Measurements from ENCODE around the gene TMTC2.

Gene TMTC2

GRCh38 chr12:82958966-82959365 lies 272.3 kb downstream of the TMTC2 start:
- Histone ChIP-seq H3K9ac (ENCODE audit: insufficient read length) (no peak overlapping the region), H3K36me3 (ENCODE audit: insufficient read depth, low read length) (no peaks in the 10 kb centered on the region), H3K27ac (no peak overlapping the region), H3K9me3 (ENCODE audit: low read depth, low read length) (no peaks in the 10 kb centered on the region), H3K4me3 (no peak overlapping the region)
- no peak for TF ChIP-seq FOXP2 (optimal IDR thresholded peaks at IDR 0.05; ENCODE audit: control extremely low read depth, extremely low read length, insufficient read depth)
- no peak for DNase-seq (ENCODE audit: low read depth, low spot score)

- TF ChIP-seq EZH2 (IDR thresholded peaks at IDR 0.05) (no peak), FOXP2 (optimal IDR thresholded peaks at IDR 0.05; ENCODE audit: control extremely low read depth, extremely low read length, insufficient read depth) (no peak), POLR2AphosphoS5 (IDR thresholded peaks at IDR 0.05; ENCODE audit: borderline replicate concordance, low read depth, low read length) (no peak)
- H3K9ac ChIP-seq (ENCODE audit: insufficient read length), result no peak overlapping the region
- DNase-seq (ENCODE audit: low read depth, low spot score), result no peak
Observed at GRCh38 chr12:82959821-82960220, 273.1 kb downstream of the TMTC2 start.

GRCh38 chr12:82961835-82962234 lies 275.1 kb downstream of the TMTC2 start:
- DNase-seq (ENCODE audit: low read depth, low spot score), result no peak
- Histone ChIP-seq H3K36me3 (ENCODE audit: insufficient read depth, low read length) (no peaks in the 10 kb centered on the region), H3K4me3 (no peak overlapping the region), H3K9ac (ENCODE audit: insufficient read length) (no peak overlapping the region), H3K9me3 (ENCODE audit: low read depth, low read length) (no peaks in the 10 kb centered on the region), H3K27ac (no peak overlapping the region)
- TF ChIP-seq FOXP2 (optimal IDR thresholded peaks at IDR 0.05; ENCODE audit: control extremely low read depth, extremely low read length, insufficient read depth), result no peak
- TF ChIP-seq EZH2 (IDR thresholded peaks at IDR 0.05), result no peak
- no peak for TF ChIP-seq POLR2AphosphoS5 (IDR thresholded peaks at IDR 0.05; ENCODE audit: borderline replicate concordance, low read depth, low read length)

More at GRCh38 chr12:82959821-82960220, 273.1 kb downstream of the TMTC2 start:
- Histone ChIP-seq H3K4me3 (no peak overlapping the region), H3K27ac (no peak overlapping the region), H3K9me3 (ENCODE audit: low read depth, low read length) (no peaks in the 10 kb centered on the region), H3K36me3 (ENCODE audit: insufficient read depth, low read length) (no peaks in the 10 kb centered on the region)

DNA sequence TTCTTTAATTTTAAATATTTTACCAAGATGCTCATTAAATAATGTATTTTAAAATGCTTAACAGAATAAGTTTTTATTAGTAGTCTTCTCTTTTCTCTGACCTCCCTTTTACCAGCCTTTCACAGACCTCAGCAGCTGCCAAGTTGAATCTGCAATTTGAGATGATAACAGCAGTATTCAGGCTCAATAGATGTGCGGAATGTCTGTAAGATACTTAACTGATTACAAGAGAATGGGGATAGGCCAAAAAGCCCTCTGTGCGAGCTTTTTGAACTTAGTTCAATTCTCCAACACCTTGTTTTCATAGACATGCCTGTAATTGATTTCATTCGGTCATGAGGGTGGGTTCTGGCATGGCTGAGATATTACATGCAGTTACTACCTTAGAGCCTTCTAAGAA lies 277.2 kb downstream of the TMTC2 start:
- Histone ChIP-seq H3K27ac (no peak overlapping the region), H3K9ac (ENCODE audit: insufficient read length) (no peak overlapping the region), H3K4me3 (no peak overlapping the region), H3K9me3 (ENCODE audit: low read depth, low read length) (no peaks in the 10 kb centered on the region), H3K36me3 (ENCODE audit: insufficient read depth, low read length) (no peaks in the 10 kb centered on the region)
- DNase-seq (ENCODE audit: low read depth, low spot score), result no peak
- TF ChIP-seq POLR2AphosphoS5 (IDR thresholded peaks at IDR 0.05; ENCODE audit: borderline replicate concordance, low read depth, low read length) (no peak), FOXP2 (optimal IDR thresholded peaks at IDR 0.05; ENCODE audit: control extremely low read depth, extremely low read length, insufficient read depth) (no peak), EZH2 (IDR thresholded peaks at IDR 0.05) (no peak)

DNA sequence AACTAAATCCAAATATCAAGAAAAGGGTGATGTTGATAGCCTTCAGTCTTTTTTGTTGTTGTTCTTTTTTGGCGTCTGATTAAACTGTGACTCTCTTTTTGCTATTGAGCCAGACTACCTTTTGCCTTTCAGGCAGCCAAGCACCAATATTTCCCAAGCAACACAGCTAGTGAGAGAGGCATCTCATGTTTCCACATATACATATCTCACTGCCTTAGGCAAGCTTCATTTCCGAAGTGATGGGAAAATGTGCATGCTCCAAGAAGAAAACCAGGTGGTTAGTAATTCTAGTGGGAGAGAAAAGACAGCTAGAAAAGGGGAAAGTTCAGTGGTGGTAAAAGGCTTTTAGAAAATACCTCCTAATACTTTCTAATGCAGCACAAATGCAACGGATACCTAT lies 277.7 kb downstream of the TMTC2 start:
- no peak for DNase-seq (ENCODE audit: low read depth, low spot score)
- TF ChIP-seq FOXP2 (optimal IDR thresholded peaks at IDR 0.05; ENCODE audit: control extremely low read depth, extremely low read length, insufficient read depth) (no peak), EZH2 (IDR thresholded peaks at IDR 0.05) (no peak), POLR2AphosphoS5 (IDR thresholded peaks at IDR 0.05; ENCODE audit: borderline replicate concordance, low read depth, low read length) (no peak)

DNA sequence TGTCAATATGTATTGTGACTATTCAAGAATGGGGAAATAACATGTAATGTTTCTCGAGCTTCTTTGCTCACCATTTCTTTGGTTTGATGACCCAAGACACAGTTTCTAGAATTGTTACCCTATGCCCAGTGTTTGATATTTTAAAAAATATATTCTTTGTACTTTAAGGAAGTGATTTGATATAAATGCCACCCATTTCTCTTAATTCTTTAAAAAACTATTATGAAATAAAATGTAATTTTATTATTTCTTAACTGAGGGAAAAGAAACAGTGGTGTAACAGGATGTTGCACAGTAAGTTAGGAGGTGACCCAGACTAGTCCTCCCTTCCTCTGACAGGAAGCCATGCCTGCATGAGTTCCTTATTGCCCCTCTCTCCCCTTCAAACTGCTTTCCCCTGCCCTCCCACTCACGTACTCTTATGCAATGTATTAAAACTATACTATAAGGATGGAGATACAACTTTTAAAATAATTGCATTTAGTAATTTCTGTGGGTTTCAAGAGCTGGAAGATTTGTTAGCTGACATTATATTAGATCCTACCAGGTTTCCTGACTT lies 279.4 kb downstream of the TMTC2 start:
- Histone ChIP-seq H3K9me3 (ENCODE audit: low read depth, low read length) (no peaks in the 10 kb centered on the region), H3K27ac (no peak overlapping the region), H3K9ac (ENCODE audit: insufficient read length) (no peak overlapping the region), H3K4me3 (no peak overlapping the region), H3K36me3 (ENCODE audit: insufficient read depth, low read length) (no peaks in the 10 kb centered on the region)
- no peak for DNase-seq (ENCODE audit: low read depth, low spot score)
- TF ChIP-seq EZH2 (IDR thresholded peaks at IDR 0.05) (no peak), FOXP2 (optimal IDR thresholded peaks at IDR 0.05; ENCODE audit: control extremely low read depth, extremely low read length, insufficient read depth) (no peak), POLR2AphosphoS5 (IDR thresholded peaks at IDR 0.05; ENCODE audit: borderline replicate concordance, low read depth, low read length) (no peak; the same call in 1 of the 2 replicates)

More for the DNA sequence above, 277.7 kb downstream of the TMTC2 start:
- H3K4me3 ChIP-seq, result no peak overlapping the region
- H3K9me3 ChIP-seq (ENCODE audit: low read depth, low read length), result no peaks in the 10 kb centered on the region
- no peaks in the 10 kb centered on the region for H3K36me3 ChIP-seq (ENCODE audit: insufficient read depth, low read length)
- H3K9ac ChIP-seq (ENCODE audit: insufficient read length), result no peak overlapping the region
- no peak overlapping the region for H3K27ac ChIP-seq

- H3K4me3 ChIP-seq, result no peak overlapping the region
- no peak overlapping the region for H3K27ac ChIP-seq
- no peak for DNase-seq (ENCODE audit: low read depth, low spot score)
- TF ChIP-seq POLR2AphosphoS5 (IDR thresholded peaks at IDR 0.05; ENCODE audit: borderline replicate concordance, low read depth, low read length), result no peak
- no peak for TF ChIP-seq EZH2 (IDR thresholded peaks at IDR 0.05)
- no peak for TF ChIP-seq FOXP2 (optimal IDR thresholded peaks at IDR 0.05; ENCODE audit: control extremely low read depth, extremely low read length, insufficient read depth)
- H3K9me3 ChIP-seq (ENCODE audit: low read depth, low read length), result no peaks in the 10 kb centered on the region
- H3K9ac ChIP-seq (ENCODE audit: insufficient read length), result no peak overlapping the region
- no peaks in the 10 kb centered on the region for H3K36me3 ChIP-seq (ENCODE audit: insufficient read depth, low read length)
Observed at GRCh38 chr12:82968631-82969367, 282.1 kb downstream of the TMTC2 start.

DNA sequence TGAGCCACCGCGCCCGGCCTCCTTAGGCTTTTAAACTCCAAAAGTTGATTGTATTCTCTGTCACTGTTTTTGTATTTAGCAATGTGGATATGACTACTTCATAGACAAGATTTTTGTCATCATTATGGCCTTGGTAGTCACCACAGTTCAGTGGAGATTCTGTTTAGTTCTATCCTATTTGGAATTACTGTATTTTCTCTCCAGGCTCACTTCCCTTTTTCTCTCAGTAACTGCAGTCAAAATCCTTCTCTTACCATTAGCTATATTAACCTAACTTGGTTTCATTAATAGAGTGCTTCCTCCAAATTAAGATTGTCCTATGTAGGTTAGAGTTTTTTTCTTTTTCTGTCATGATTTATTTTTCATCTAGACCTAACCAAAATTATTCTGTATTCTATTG lies 283.9 kb downstream of the TMTC2 start:
- DNase-seq (ENCODE audit: low read depth, low spot score), result no peak
- Histone ChIP-seq H3K27ac (no peak overlapping the region), H3K36me3 (ENCODE audit: insufficient read depth, low read length) (no peaks in the 10 kb centered on the region), H3K9me3 (ENCODE audit: low read depth, low read length) (no peaks in the 10 kb centered on the region), H3K4me3 (no peak overlapping the region), H3K9ac (ENCODE audit: insufficient read length) (no peak overlapping the region)
- TF ChIP-seq EZH2 (IDR thresholded peaks at IDR 0.05) (no peak), POLR2AphosphoS5 (IDR thresholded peaks at IDR 0.05; ENCODE audit: borderline replicate concordance, low read depth, low read length) (no peak), FOXP2 (optimal IDR thresholded peaks at IDR 0.05; ENCODE audit: control extremely low read depth, extremely low read length, insufficient read depth) (no peak)

Measured in SK-N-MC (cell line).